Sigmoid colon (tissue), 6 donors: ENCODE data around the gene TARP.
"Not testable (repeated sequence)": the region's sequence is repeated elsewhere in the genome, so short reads cannot be mapped to it uniquely, and the experiment has no call there.

Source experiments
- DNase-seq: peaks from one replicate; pipeline ENCODE4 v3.0.0-alpha.2; 2019
- H3K27ac ChIP-seq, 4 donors: fragments of 200-600 bp; sonication (generic); one replicate each; pipeline ENCODE4 v1.5.1; 2016 to 2019; ENCODE audit warnings: mild to moderate bottlenecking in 1 of 4
- H3K27me3 ChIP-seq, 3 donors: fragments of 200-600 bp; sonication (generic); one replicate each; pipeline ENCODE4 v1.5.1; 2019; ENCODE audit warnings: mild to moderate bottlenecking in 1 of 3
- H3K36me3 ChIP-seq, 4 donors: fragments of 200-600 bp; sonication (generic); one replicate each; pipeline ENCODE4 v1.5.1; 2016 to 2019
- H3K4me1 ChIP-seq, 4 donors: fragments of 200-600 bp; sonication (generic); one replicate each; pipeline ENCODE4 v1.5.1; 2017 to 2019
- H3K4me3 ChIP-seq, 4 donors: fragments of 200-600 bp; sonication (generic); one replicate each; pipeline ENCODE4 v1.5.1; 2017 to 2019; ENCODE audit warnings: mild to moderate bottlenecking in 2 of 4, moderate library complexity in 1 of 4
- H3K9me3 ChIP-seq, 4 donors: fragments of 200-600 bp in 3 of 4; sonication (generic) in 3 of 4; one replicate each; pipeline versions ENCODE4 v1.5.1 to v1.6.1; 2013 to 2019
- CTCF ChIP-seq, 4 experiments: fragments of 450-650 bp in 3 of 4; fragments of 200-600 bp in 1 of 4; IDR thresholded peaks; one replicate each; pipeline ENCODE4 v1.5.1; 2016 to 2019; ENCODE audit warnings: antibody characterized with exemption in 4 of 4, mild to moderate bottlenecking in 3 of 4, moderate library complexity in 2 of 4
- EP300 ChIP-seq, 4 donors: sonication (generic); formaldehyde crosslinking; IDR thresholded peaks; one replicate each; pipeline ENCODE4 v1.6.1; 2017; ENCODE audit warnings: antibody characterized with exemption in 4 of 4
- POLR2A ChIP-seq, 2 donors: fragments of 450-650 bp; IDR thresholded peaks; one replicate each; pipeline ENCODE4 v1.6.1; 2016; ENCODE audit warnings: antibody characterized with exemption in 2 of 2, mild to moderate bottlenecking in 2 of 2, moderate library complexity in 2 of 2
- POLR2AphosphoS5 ChIP-seq, 4 donors: sonication (generic); formaldehyde crosslinking; IDR thresholded peaks; one replicate each; pipeline ENCODE4 v1.6.1; 2017; ENCODE audit warnings: antibody characterized with exemption in 4 of 4
- WGBS, 2 donors: extraction: QIAGEN DNeasy Blood & Tissue Kit; methylation state at CpG; one replicate each; pipeline ENCODE4 v1.1.7; 2013; 5-methylcytosine and 5-hydroxymethylcytosine counted together
- intact Hi-C: fragments of 100-400 bp; cut with DNase I; formaldehyde crosslinking; loops from one replicate; pipeline ENCODE4 v1.15.1; 2023
- donor health status: healthy with polysubstance abuse.
- donor health status: healthy.

The TARP gene

GRCh38 chr7:38245409-38245977, 27.9 kb downstream of the TARP start:
- intact Hi-C loops, result no loop called here
- 61 to 66% methylated on average over 3 of the region's 3 CpGs for WGBS, 2 donors

GRCh38 chr7:38244516-38244915, 28.9 kb downstream of the TARP start:
- no peaks in the 10 kb centered on the region for H3K4me1 ChIP-seq
- no peak for DNase-seq
- H3K4me3 ChIP-seq, result no peak overlapping the region
- 88 to 93% methylated on average over 14 of the region's 14 CpGs for WGBS, 2 donors
- intact Hi-C loops, result no loop called here
- H3K27ac ChIP-seq, result no peak overlapping the region
- H3K9me3 ChIP-seq, result no peaks in the 10 kb centered on the region
- no peaks in the 10 kb centered on the region for H3K36me3 ChIP-seq
- TF ChIP-seq POLR2A (IDR thresholded peaks at IDR 0.05) (no peak), CTCF (IDR thresholded peaks at IDR 0.05) (no peak), POLR2AphosphoS5 (IDR thresholded peaks at IDR 0.05) (no peak), EP300 (IDR thresholded peaks at IDR 0.05) (no peak)
- no peaks in the 10 kb centered on the region for H3K27me3 ChIP-seq

More at GRCh38 chr7:38245409-38245977, 27.9 kb downstream of the TARP start:
- no peak for DNase-seq
- H3K27me3 ChIP-seq, result no peaks in the 10 kb centered on the region
- no peak overlapping the region for H3K4me3 ChIP-seq
- H3K36me3 ChIP-seq, result no peaks in the 10 kb centered on the region
- no peaks in the 10 kb centered on the region for H3K4me1 ChIP-seq
- no peak for TF ChIP-seq POLR2A (IDR thresholded peaks at IDR 0.05)
- TF ChIP-seq CTCF (IDR thresholded peaks at IDR 0.05), result no peak
- TF ChIP-seq POLR2AphosphoS5 (IDR thresholded peaks at IDR 0.05), result no peak
- TF ChIP-seq EP300 (IDR thresholded peaks at IDR 0.05), result no peak
- no peaks in the 10 kb centered on the region for H3K9me3 ChIP-seq
- no peak overlapping the region for H3K27ac ChIP-seq

GRCh38 chr7:38243345-38243744, 30.1 kb downstream of the TARP start:
- H3K36me3 ChIP-seq, H3K27me3 ChIP-seq, DNase-seq, intact Hi-C loops, H3K4me3 ChIP-seq, H3K9me3 ChIP-seq, H3K27ac ChIP-seq, H3K4me1 ChIP-seq: not testable (repeated sequence)
- peak in 1 of 4 donors; percentile 16 for TF ChIP-seq POLR2AphosphoS5 (IDR thresholded peaks at IDR 0.05)
- WGBS, 2 donors, result 30 to 56% methylated on average over 5 of the region's 5 CpGs

GRCh38 chr7:38242814-38243213, 30.6 kb downstream of the TARP start:
- Histone ChIP-seq H3K9me3 (no peaks in the 10 kb centered on the region), H3K36me3 (no peaks in the 10 kb centered on the region), H3K27me3 (no peaks in the 10 kb centered on the region), H3K27ac (no peak overlapping the region), H3K4me3 (no peak overlapping the region), H3K4me1 (no peaks in the 10 kb centered on the region)
- TF ChIP-seq EP300 (IDR thresholded peaks at IDR 0.05), result no peak
- TF ChIP-seq POLR2A (IDR thresholded peaks at IDR 0.05), result no peak
- TF ChIP-seq CTCF (IDR thresholded peaks at IDR 0.05), result no peak
- no peak for TF ChIP-seq POLR2AphosphoS5 (IDR thresholded peaks at IDR 0.05)
- DNase-seq, result no peak
- WGBS, 2 donors, result 80 to 85% methylated on average over 6 of the region's 6 CpGs
- intact Hi-C loops, result no loop called here

GRCh38 chr7:38241071-38241470, 32.4 kb downstream of the TARP start:
- 50 to 58% methylated on average over 3 of the region's 3 CpGs for WGBS, 2 donors

GRCh38 chr7:38239129-38239528, 34.3 kb downstream of the TARP start:
- DNase-seq, H3K9me3 ChIP-seq, H3K27ac ChIP-seq, intact Hi-C loops, H3K4me3 ChIP-seq, H3K27me3 ChIP-seq, H3K4me1 ChIP-seq, H3K36me3 ChIP-seq: not testable (repeated sequence)
- WGBS, 2 donors, result 85 to 88% methylated on average over 10 of the region's 10 CpGs

More at GRCh38 chr7:38241071-38241470, 32.4 kb downstream of the TARP start:
- no peaks in the 10 kb centered on the region for H3K36me3 ChIP-seq
- no peak overlapping the region for H3K4me3 ChIP-seq
- TF ChIP-seq EP300 (IDR thresholded peaks at IDR 0.05), result no peak
- no peak for TF ChIP-seq POLR2A (IDR thresholded peaks at IDR 0.05)
- TF ChIP-seq POLR2AphosphoS5 (IDR thresholded peaks at IDR 0.05), result no peak
- no peak for TF ChIP-seq CTCF (IDR thresholded peaks at IDR 0.05)
- no peaks in the 10 kb centered on the region for H3K4me1 ChIP-seq
- intact Hi-C loops, result no loop called here
- no peaks in the 10 kb centered on the region for H3K27me3 ChIP-seq
- no peak for DNase-seq
- no peaks in the 10 kb centered on the region for H3K9me3 ChIP-seq
- H3K27ac ChIP-seq, result no peak overlapping the region
